GM10248 (cell line): ENCODE data around the gene EPHA6.
"Not testable (repeated sequence)": the region's sequence is repeated elsewhere in the genome, so short reads cannot be mapped to it uniquely, and the experiment has no call there.

Source experiments
- CTCF ChIA-PET: fragments of 300-600 bp; sonication (Branson Sonifier 250); formaldehyde crosslinking; extraction: SDS; loops from one replicate; lab custom pipeline; 2021; ENCODE audit warnings: antibody characterized with exemption; lab: Yijun Ruan, JAX
- POLR2A ChIA-PET: fragments of 350-650 bp; sonication (Branson Sonifier 250); formaldehyde crosslinking; extraction: SDS; loops from one replicate; lab custom pipeline; 2020; ENCODE audit warnings: antibody characterized with exemption; lab: Yijun Ruan, JAX
- DNase-seq: peaks from one replicate; pipeline ENCODE4 v3.0.0; 2012; ENCODE audit errors: extremely low spot score
- TF ChIP-seq, protein P1 (sequence below): IDR thresholded peaks from 2 replicates; pipeline ENCODE4 v1.5.1; 2012; ENCODE audit warnings: mild to moderate bottlenecking, low read depth; ENCODE audit errors: extremely low read depth, missing control alignments, control extremely low read depth

EPHA6 gene

DNA sequence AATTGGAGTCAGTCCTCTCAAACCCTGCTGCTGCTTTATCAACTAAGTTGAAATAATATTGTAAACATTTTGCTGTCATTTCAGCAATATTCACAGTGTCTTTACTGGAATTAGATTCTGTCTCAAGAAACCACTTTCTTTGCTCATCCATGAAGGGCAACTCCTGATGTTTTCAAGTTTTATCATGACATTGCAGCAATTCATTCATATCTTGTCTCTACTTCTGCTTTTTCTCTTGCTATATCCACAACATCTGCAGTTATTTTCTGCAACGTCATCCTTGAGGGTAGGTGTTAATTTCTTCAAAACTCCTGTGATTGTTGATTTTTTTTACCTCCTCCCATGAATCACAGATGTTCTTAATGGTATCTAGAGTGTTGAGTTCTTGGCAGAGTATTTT lies 181.6 kb downstream of the EPHA6 start:
- ChIA-PET CTCF (interaction anchor here (1.2 to 1.8 kb wide), 3 partner anchors 9 to 37 kb away, joined by 3 read pairs; no protein-coding TSS in a partner anchor), POLR2A (no interaction called here)
- TF ChIP-seq, protein P1, sequence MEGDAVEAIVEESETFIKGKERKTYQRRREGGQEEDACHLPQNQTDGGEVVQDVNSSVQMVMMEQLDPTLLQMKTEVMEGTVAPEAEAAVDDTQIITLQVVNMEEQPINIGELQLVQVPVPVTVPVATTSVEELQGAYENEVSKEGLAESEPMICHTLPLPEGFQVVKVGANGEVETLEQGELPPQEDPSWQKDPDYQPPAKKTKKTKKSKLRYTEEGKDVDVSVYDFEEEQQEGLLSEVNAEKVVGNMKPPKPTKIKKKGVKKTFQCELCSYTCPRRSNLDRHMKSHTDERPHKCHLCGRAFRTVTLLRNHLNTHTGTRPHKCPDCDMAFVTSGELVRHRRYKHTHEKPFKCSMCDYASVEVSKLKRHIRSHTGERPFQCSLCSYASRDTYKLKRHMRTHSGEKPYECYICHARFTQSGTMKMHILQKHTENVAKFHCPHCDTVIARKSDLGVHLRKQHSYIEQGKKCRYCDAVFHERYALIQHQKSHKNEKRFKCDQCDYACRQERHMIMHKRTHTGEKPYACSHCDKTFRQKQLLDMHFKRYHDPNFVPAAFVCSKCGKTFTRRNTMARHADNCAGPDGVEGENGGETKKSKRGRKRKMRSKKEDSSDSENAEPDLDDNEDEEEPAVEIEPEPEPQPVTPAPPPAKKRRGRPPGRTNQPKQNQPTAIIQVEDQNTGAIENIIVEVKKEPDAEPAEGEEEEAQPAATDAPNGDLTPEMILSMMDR: no peak
- DNase-seq: no peak

DNA sequence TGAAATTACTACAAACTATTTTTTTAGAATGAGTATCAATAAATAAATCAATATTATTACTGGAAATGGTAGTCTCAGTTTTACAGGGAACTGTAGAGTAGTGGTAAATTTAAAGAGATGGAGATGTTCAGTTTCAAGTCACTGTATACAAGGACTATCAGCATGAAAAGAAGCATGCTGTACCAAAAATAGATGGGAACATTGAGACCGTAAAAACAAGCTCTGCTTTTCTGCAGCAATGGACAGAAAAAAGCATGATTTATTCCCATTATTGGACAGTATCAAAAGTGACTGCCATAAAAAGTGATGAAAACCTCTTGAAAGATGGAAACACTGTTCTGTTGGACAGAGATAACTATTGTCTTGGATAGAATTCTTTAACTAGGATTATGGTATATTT lies 187.2 kb downstream of the EPHA6 start:
- TF ChIP-seq, protein P1: no peak
- CTCF ChIA-PET: no interaction called here
- POLR2A ChIA-PET: no interaction called here
- no peak for DNase-seq

DNA sequence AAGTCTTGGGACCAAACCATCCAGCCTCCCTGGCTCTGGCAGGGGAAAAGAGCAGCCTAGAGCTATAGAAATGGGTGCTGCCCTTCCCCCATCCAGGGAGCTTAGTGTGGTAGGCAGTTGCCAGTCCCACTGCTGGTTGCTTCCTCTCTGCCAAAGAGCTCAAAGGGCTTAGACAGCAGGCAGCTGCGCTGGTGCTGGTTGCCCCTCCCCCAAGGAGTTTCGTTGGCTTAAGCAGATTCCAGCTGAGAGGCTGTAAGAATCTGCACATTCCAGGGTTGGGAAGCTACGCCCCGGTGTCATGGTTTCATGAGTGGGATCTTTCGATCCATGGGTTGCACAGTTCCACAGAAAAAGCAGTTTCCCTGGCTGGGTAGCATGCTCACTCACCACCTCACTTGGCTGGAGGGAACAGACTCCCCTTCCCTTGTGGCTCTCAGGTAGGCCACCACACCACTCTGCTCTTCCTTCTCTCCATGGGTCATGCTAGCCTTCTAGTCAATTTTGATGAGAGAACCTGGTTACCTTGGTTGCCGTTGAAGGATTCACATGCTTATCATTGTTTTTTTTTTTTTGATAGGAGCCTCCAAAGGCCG lies 195.1 kb downstream of the EPHA6 start:
- no peak for DNase-seq
- TF ChIP-seq, protein P1: no peak
- CTCF ChIA-PET: interaction anchor here (0.8 kb wide), 1 partner anchor 15 kb away, joined by 3 read pairs; no protein-coding TSS in a partner anchor
- POLR2A ChIA-PET: no interaction called here

DNA sequence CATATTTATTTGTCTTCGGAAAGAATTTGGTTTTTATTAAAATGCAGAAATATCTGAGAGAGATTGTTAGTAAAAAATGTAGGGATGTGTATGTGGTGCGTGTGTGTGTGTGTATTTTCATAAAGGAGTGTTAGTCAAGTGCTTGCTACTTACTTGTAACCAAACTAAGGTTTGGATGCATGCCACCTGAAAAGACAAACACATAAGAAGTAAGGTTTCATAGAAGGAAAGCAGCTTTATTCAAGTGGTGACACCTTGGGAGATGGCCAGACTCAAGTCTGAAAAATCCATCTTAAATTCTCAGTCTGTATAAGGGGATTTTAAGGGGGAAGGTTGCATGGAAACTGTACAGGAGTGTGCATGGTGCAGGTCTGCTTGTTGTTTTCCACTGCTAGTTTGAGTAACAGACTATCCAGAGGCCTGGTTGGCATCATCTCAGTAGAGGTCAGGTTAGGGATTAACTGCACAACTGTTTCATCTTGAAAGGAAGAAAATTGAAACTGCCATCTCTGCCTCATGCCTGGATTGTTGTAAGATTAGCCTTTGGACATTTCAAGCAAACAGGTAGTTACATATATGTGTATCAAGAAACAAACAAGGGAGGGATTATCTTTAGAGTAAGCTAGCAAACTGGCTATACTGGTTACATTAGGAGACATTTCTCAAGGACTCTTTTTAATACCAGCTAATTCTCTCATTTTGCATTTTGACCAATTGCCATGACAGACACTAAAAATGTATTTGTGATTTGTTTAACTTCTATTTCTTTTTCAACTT lies 196.7 kb downstream of the EPHA6 start:
- ChIA-PET CTCF (no interaction called here), POLR2A (no interaction called here)
- no peak for DNase-seq
- TF ChIP-seq, protein P1: no peak

DNA sequence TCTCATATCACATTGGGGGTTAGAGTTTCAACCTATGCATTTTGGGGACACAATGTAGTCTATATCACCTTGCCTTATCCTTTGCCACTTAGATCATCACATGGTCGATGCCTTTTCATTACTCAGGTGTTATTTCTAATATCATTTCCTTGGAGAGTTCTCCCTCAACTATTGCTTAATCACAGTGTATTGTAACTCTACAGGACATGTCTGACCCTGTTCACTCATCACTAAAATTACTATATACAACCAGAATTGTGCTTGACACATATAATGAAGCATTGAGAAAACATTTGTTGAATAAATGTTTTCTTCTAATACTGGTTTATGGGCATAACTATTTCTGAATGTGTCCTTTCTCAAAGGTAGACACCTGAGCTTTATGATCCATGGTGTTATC lies 207.4 kb downstream of the EPHA6 start:
- ChIA-PET POLR2A (no interaction called here), CTCF (no interaction called here)
- no peak for DNase-seq
- TF ChIP-seq, protein P1: no peak

DNA sequence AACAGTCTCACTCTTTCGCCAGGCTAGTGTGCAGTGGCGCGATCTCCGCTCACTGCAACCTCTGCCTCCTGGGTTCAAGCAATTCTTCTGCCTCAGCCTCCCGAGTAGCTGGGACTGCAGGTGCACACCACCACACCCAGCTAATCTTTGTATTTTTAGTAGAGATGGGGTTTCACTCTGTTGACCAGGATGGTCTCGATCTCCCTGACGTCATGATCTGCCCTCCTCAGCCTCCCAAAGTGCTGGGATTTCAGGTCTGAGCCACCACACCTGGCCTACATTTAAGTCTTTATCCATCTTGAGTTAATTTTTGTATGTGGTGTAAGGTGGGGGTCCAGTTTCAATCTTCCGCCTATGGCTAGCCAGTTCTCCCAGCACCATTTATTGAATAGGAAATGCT lies 211.2 kb downstream of the EPHA6 start:
- POLR2A ChIA-PET, CTCF ChIA-PET, DNase-seq: not testable (repeated sequence)

DNA sequence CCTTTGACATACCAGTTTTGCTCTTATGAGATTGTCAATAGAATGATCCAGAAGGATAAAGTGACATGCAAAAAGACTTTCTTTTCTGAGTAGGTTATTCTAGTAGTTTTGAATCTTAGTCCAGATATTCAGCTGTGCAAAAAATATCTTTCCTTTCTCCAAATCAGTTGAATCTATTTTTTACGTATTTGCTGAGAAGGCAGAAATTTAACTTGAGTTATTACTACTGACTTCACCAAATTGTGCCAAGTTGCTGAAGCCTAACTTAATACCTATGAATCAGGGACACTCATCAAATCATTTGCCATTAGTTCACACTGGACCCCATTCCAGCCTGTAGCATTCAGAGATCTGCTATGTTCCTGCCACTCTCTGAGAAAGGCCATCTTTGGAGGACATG lies 215.6 kb downstream of the EPHA6 start:
- TF ChIP-seq, protein P1: no peak
- no peak for DNase-seq
- ChIA-PET CTCF (no interaction called here), POLR2A (no interaction called here)
